GM21367 (cell line): ENCODE measurements around the gene JRKL.
"Not testable (repeated sequence)": the region's sequence is repeated elsewhere in the genome, so short reads cannot be mapped to it uniquely, and the experiment has no call there.

Source experiments
- ATAC-seq: cut with Tn5 transposase; IDR thresholded peaks from one replicate; pipeline ENCODE4 v1.9.1; 2021; ENCODE audit not compliant: unreplicated experiment

The JRKL gene

DNA sequence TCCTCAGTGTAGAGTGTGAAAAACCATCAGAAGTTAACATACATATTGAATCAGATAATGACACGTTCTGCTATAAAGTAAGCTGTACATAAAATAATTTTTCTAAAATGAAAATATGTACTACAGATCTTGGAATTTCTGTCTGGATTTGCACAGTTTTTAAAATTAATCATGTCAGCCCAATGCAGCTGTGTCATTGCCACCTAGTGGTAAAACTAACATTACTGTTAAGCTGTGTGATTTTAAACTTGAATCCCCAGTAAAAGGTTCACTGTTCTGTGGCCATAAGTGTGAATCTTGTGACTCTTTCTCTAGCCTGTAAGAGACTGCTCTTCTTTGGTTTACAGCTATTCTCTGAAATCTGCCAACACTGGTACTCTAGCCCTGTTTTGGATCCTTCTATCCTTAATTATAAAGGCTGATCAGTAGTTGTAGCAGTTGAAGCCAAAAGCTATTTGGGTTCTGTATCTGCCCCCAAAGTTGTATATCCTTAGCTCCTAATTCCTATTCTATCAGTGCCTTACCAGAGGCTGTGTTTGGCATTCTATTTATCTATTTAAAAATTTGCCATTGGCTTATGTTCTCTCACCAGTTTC is 4.0 kb downstream of the JRKL start:
- ATAC-seq, result no peak

DNA sequence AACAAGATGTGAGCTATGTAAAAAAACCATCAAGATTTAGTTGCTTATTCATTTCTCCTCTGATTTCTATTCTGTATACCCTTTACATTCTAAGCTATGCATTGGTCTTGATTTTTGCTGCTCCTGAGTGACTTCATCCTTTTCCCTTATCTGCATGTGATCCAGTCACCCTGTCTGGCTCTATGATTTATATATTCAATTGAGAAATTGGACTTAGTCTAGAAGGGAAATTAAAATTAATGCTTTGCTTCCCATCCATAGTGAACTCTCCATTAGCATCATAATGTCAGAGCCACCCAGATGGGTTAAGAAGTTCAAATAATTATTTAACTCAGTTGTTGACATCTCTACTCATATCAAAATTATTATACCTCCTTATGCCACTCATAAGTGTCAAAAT is 5.0 kb downstream of the JRKL start:
- ATAC-seq, result no peak

GRCh38 chr11:96396637-96397036 is 6.8 kb downstream of the JRKL start:
- no peak for ATAC-seq

GRCh38 chr11:96397863-96398262 is 8.1 kb downstream of the JRKL start:
- ATAC-seq, result no peak

DNA sequence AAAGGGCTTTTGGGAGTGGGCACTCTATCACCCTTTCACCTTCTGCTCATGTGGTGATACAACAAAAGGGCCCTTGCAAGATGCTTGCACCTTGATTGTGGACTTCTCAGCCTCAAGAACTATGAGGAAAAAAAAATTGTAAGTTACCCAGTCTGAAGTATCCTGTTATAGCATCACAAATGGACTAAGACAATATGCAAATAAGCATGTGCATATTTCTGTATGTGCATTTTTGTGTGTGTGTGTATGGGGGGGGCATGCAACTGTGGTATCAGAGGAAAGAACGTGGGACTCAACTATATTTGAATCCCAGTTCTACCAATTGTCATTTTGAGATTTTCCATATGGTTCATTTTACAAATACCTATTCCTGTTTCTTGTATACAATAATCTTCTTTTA is 10.9 kb downstream of the JRKL start:
- no peak for ATAC-seq

GRCh38 chr11:96411412-96411811 is 21.6 kb downstream of the JRKL start:
- not testable (repeated sequence) for ATAC-seq

DNA sequence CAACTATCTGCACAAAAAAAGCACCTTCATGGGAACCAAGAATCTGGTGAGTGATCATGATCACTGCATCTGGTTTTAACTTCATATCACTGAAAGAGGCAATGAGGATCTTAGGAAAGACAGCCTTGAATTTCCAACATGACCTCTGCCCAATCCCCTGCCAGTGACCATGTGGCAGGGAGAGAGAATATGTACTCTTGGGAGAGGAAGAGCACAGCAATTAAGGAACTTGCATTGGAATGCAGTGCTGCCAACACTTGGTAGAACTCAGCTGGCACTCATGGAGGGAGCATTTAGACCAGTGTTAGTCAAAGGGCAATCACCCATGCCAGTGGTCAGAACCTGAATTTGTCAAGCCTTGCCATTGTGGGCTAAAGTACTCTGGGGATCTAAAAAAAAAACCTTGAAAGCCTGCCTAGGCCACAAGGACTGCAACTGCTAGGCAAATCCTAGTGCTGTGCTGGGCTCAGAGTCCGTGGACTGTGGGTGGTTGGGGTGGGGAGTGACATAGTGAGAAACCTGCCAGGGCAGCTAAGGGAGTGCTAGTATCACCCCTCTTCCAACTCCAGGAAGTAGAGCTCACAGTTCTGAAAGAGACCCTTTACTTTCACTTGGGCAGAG is 23.1 kb downstream of the JRKL start:
- ATAC-seq, result no peak

- ATAC-seq, result no peak
These were observed 23.6 kb downstream of the JRKL start for GRCh38 chr11:96413408-96413807.

- no peak for ATAC-seq
These were observed 34.9 kb downstream of the JRKL start for GRCh38 chr11:96424693-96425092.

DNA sequence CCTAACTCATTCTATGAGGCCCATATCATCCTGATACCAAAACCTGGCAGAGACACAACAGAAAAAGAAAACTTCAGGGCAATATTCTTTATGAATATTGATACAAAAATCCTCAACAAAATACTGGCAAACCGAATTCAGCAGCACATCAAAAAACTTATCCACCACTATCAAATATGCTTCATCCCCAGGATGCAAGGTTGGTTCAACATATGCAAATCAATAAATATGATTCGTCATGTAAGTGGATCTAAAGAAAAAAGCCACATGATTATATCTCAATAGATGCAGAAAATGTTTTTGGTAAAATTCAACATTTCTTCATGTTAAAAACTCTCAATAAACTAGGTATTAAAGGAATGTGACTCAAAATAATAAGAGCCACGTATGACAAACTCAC is 40.9 kb downstream of the JRKL start:
- ATAC-seq, result no peak

GRCh38 chr11:96432654-96433053 is 42.8 kb downstream of the JRKL start:
- ATAC-seq, result not testable (repeated sequence)
